Stimulated activated naive CD8-positive, alpha-beta T cell treated with anti-CD3 and anti-CD28 coated beads, Interleukin-15, amount 100 ng/mL, for 72 hours (primary cell): ENCODE data around the gene ARL15.
A peak's percentile ranks its signal among the peaks of the same experiment; 100 is the strongest.

Source experiments
- ATAC-seq: fragments of 150-1000 bp; cut with Tn5 transposase; 2 replicates; pipeline ENCODE4 v1.10.0; 2021; ENCODE audit warnings: mild to moderate bottlenecking, moderate library complexity
- DNase-seq, 2 donors: peaks; one replicate each; pipeline ENCODE4 v3.0.0; 2021 to 2022
- H3K27ac Mint-ChIP-seq, 2 donors: one replicate each; pipeline ENCODE4 v1.8.0; 2022; ENCODE audit warnings: mild to moderate bottlenecking in 2 of 2, mixed read lengths in 2 of 2, moderate library complexity in 2 of 2
- H3K27me3 Mint-ChIP-seq: one replicate; pipeline ENCODE4 v1.8.0; 2022; ENCODE audit warnings: mixed read lengths
- H3K4me1 Mint-ChIP-seq: one replicate; pipeline ENCODE4 v1.8.0; 2022; ENCODE audit warnings: mild to moderate bottlenecking, mixed read lengths
- H3K4me3 Mint-ChIP-seq, 2 donors: one replicate each; pipeline ENCODE4 v1.8.0; 2022; ENCODE audit warnings: mild to moderate bottlenecking in 2 of 2, mixed read lengths in 2 of 2, moderate library complexity in 1 of 2
- H3K9me3 Mint-ChIP-seq, 2 donors: one replicate each; pipeline ENCODE4 v1.8.0; 2022; ENCODE audit warnings: mixed read lengths in 2 of 2

ARL15 gene

DNA sequence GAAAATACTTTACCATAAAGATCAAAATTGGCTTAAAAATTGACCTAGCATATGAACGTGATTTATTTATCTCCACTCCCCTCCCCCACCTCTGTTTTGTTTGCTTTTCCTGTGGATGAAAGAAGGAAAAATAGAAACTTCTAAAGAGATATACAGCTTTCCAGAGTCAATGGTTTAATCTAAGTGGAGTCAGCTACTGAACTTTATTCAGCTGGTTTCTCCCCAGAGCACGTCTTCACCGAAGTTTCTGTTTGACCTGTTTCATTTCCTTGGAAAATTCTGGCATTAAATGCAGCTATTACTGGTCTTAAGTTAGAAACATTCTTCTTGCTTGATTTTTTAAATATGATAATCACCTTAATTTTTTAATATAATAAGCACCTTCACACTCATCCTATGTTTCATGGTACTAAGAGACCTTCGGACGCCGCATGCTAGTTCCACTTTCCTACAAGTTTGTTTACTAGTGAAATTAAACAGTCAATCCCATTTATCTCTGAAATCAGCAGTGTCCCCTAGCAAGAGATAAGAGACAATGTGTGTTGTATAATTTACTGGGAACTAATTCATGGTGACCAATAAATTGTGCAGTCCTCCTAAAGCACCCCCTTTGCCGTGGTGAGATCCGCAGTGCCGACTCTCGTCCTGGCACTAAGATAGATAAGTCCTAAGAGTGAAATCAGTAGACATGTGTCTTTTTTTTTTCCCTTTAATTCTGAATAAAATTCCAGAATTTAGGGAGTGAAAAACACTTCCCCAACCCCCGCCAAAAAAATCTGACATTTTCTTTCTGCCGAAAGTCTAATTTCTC, 89.9 kb downstream of the ARL15 start:
- no peaks in the 10 kb centered on the region for H3K9me3 Mint-ChIP-seq
- no peak overlapping the region for H3K4me3 Mint-ChIP-seq
- peaks cover 4% of the 10 kb centered on the region for H3K4me1 Mint-ChIP-seq
- ATAC-seq (no peak), DNase-seq (no peak)
- no peaks in the 10 kb centered on the region for H3K27me3 Mint-ChIP-seq
- H3K27ac Mint-ChIP-seq = no peak overlapping the region

- H3K4me1 Mint-ChIP-seq = peaks cover 4% of the 10 kb centered on the region
- no peaks in the 10 kb centered on the region for H3K9me3 Mint-ChIP-seq
- no peak overlapping the region for H3K27ac Mint-ChIP-seq
- DNase-seq = no peak
- H3K4me3 Mint-ChIP-seq = no peak overlapping the region
- ATAC-seq = peak; percentile 52
- H3K27me3 Mint-ChIP-seq = no peaks in the 10 kb centered on the region
Measured at GRCh38 chr5:54217826-54218503, 92.4 kb downstream of the ARL15 start.

- peaks cover 4% of the 10 kb centered on the region for H3K4me1 Mint-ChIP-seq
- no peaks in the 10 kb centered on the region for H3K9me3 Mint-ChIP-seq
- no peak overlapping the region for H3K4me3 Mint-ChIP-seq
- DNase-seq (no peak), ATAC-seq (no peak)
- no peak overlapping the region for H3K27ac Mint-ChIP-seq
- no peaks in the 10 kb centered on the region for H3K27me3 Mint-ChIP-seq
Measured at GRCh38 chr5:54215233-54215736, 95.1 kb downstream of the ARL15 start.

DNA sequence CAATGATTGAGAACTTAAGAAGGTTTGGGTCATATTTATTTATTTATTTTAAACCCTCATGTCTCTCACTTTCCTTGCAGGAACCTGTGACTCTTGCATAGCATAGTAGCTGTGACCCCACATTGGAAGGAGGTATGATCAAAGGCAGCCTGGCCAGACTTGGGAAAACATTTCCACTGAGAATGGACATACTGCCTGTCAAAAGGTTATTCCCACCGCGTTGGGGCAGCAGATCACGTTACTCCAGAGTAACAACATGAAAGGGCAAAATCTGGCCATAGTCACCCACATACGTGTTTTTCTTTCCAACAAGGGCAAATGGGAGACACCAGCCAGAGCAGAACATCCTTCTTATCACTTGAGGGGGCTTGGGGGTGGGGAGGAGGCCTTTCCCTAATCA, 95.7 kb downstream of the ARL15 start:
- Mint-ChIP-seq H3K4me3 (no peak overlapping the region), H3K4me1 (peaks cover 4% of the 10 kb centered on the region)

DNA sequence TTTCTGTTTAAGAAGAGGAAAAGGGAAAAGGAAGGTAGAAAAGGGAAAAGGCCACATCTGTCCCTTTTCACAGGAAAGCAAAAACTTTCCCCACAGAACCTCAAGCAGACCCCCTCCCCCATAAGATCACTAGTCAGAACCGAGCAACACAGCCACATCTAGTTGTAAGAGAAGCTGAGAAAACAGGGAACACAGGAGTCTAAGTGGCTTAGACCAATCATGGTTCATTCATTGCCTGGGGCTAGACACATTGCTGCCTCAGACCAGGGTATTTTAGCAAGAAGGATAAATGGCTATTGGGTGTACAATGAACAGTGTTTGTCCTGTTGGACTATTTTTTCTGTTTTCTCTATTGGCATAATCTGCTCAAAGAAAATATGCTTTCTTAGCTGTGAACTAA, 98.0 kb downstream of the ARL15 start:
- peaks cover 4% of the 10 kb centered on the region for H3K4me1 Mint-ChIP-seq
- no peaks in the 10 kb centered on the region for H3K27me3 Mint-ChIP-seq
- DNase-seq (no peak), ATAC-seq (no peak)
- H3K27ac Mint-ChIP-seq = peak overlapping the region in 1 of 2 donors; percentile 46
- no peak overlapping the region for H3K4me3 Mint-ChIP-seq
- H3K9me3 Mint-ChIP-seq = no peaks in the 10 kb centered on the region

More for the DNA sequence above, 95.7 kb downstream of the ARL15 start:
- H3K27me3 Mint-ChIP-seq = no peaks in the 10 kb centered on the region
- ATAC-seq = no peak
- H3K27ac Mint-ChIP-seq = no peak overlapping the region
- DNase-seq = no peak
- H3K9me3 Mint-ChIP-seq = no peaks in the 10 kb centered on the region

DNA sequence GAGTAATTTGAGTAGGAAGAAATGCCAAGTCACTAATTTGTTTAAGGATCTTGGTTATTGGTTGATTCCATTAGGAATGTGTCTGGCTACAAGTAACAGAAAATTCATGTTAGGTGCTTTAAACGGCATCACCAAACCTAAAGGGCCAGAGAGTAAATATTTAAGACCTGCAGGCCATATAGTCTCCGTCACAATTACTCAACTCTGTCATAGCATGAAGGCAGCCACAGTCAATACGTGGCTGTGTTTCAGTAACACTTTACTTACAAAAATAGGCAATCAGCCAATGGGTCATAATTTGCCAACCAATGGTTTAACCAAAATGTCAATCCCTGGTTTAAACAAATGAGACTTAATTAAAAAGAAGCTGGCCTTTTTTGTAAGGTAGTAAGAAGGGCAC, 98.5 kb downstream of the ARL15 start:
- Mint-ChIP-seq H3K9me3 (no peaks in the 10 kb centered on the region), H3K27ac (peak overlapping the region in 1 of 2 donors; percentile 46), H3K27me3 (no peaks in the 10 kb centered on the region), H3K4me3 (no peak overlapping the region), H3K4me1 (peaks cover 4% of the 10 kb centered on the region)
- ATAC-seq (no peak), DNase-seq (no peak)

DNA sequence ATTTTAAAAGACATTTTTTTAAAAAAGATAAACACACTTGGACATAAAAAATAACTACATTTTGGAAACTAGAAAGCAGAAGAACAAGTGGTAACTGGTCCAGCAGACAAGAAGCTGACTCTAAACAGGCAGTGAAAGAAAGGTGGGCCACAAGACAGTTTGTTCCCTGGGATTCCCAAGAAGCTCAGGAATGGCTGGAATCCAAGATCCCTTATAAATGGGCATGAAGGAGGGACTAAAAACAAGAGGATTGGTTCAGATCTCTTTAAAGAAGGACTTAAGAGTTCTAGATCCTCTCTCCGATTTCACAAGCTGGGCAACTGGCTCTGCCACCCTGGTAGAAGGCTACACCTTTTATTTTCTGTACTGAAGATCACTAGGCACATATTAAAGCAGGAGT, 102.8 kb downstream of the ARL15 start:
- ATAC-seq (no peak), DNase-seq (no peak)
- Mint-ChIP-seq H3K4me1 (no peaks in the 10 kb centered on the region), H3K4me3 (no peak overlapping the region), H3K9me3 (peaks cover 0 to 5% of the 10 kb centered on the region in 2 donors), H3K27ac (peak overlapping the region in 1 of 2 donors; percentile 30), H3K27me3 (no peaks in the 10 kb centered on the region)

DNA sequence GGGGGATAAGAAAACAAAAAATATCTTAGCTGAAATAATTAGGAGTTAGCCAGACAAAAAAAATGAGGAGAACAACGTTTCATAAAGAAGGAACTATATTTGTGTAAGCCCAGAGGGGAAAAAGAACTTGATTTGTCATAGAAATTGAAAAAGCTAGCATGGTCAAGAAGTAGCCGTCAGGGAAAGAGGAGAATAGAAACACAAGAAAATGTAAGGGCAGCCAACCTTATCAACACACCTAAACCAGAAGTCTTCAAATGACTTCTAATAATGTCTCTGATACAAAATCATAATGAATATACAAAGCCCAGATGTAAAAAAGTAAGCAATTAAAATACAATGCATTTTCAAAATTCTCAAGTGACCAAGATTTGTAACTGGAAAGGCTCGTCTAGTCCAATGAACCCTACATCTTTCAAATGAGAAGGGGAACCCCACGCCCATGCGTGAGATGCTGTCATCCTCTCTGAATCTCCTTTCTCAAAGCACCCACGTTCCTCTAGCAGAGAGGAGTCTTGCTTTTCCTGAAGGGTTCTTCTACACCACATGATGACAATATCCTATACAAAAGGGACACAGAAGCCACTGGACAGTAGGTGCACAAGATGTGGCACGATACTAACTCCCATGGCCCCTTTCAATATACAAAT, 103.7 kb downstream of the ARL15 start:
- ATAC-seq = no peak
- H3K27ac Mint-ChIP-seq = no peak overlapping the region
- H3K9me3 Mint-ChIP-seq = peaks cover 5 to 7% of the 10 kb centered on the region in 2 donors
- no peaks in the 10 kb centered on the region for H3K27me3 Mint-ChIP-seq
- DNase-seq = no peak
- H3K4me1 Mint-ChIP-seq = no peaks in the 10 kb centered on the region
- no peak overlapping the region for H3K4me3 Mint-ChIP-seq

GRCh38 chr5:54205918-54206317, 104.5 kb downstream of the ARL15 start:
- Mint-ChIP-seq H3K9me3 (peaks cover 13 to 14% of the 10 kb centered on the region in 2 donors), H3K27ac (peak overlapping the region in 1 of 2 donors; percentile 36), H3K4me3 (no peak overlapping the region), H3K4me1 (no peaks in the 10 kb centered on the region), H3K27me3 (no peaks in the 10 kb centered on the region)
- DNase-seq (no peak), ATAC-seq (no peak)

DNA sequence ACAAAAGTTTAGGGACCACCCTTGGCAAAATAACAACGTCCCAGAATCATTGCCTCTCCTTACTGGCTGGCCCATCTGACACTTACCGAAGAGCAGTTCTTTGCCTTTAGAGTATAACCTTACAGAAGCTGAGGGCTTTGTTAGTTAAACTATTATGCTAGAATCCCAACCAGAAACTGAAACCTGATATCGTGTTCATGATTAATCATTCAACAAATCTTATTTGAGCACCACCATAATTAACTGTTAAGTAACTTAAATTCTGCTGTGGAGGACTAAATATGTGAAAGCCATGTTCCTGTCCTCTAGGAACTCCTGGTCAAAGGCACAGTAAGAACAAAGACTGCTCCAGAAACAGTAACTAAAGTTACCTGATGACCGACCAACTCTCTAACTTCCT, 104.9 kb downstream of the ARL15 start:
- ATAC-seq (no peak), DNase-seq (no peak)
- Mint-ChIP-seq H3K27me3 (no peaks in the 10 kb centered on the region), H3K9me3 (peaks cover 14 to 16% of the 10 kb centered on the region in 2 donors), H3K27ac (no peak overlapping the region), H3K4me1 (no peaks in the 10 kb centered on the region), H3K4me3 (no peak overlapping the region)

GRCh38 chr5:54197018-54197417, 113.4 kb downstream of the ARL15 start:
- no peak overlapping the region for H3K27ac Mint-ChIP-seq
- H3K27me3 Mint-ChIP-seq = no peaks in the 10 kb centered on the region
- no peak for ATAC-seq
- peaks cover 1% of the 10 kb centered on the region for H3K4me1 Mint-ChIP-seq
- peaks cover 9 to 13% of the 10 kb centered on the region in 2 donors for H3K9me3 Mint-ChIP-seq
- no peak for DNase-seq
- no peak overlapping the region for H3K4me3 Mint-ChIP-seq

GRCh38 chr5:54195701-54196100, 114.7 kb downstream of the ARL15 start:
- Mint-ChIP-seq H3K27ac (no peak overlapping the region), H3K4me1 (peaks cover 7% of the 10 kb centered on the region), H3K4me3 (no peak overlapping the region), H3K27me3 (no peaks in the 10 kb centered on the region), H3K9me3 (no peaks in the 10 kb centered on the region)
- ATAC-seq (no peak), DNase-seq (no peak)

GRCh38 chr5:54194318-54194717, 116.1 kb downstream of the ARL15 start:
- DNase-seq (no peak), ATAC-seq (no peak)
- Mint-ChIP-seq H3K27me3 (no peaks in the 10 kb centered on the region), H3K4me3 (no peak overlapping the region), H3K4me1 (peaks cover 7% of the 10 kb centered on the region), H3K27ac (no peak overlapping the region), H3K9me3 (no peaks in the 10 kb centered on the region)

- H3K27ac Mint-ChIP-seq = no peak overlapping the region
Measured at GRCh38 chr5:54187694-54188093, 122.7 kb downstream of the ARL15 start.

DNA sequence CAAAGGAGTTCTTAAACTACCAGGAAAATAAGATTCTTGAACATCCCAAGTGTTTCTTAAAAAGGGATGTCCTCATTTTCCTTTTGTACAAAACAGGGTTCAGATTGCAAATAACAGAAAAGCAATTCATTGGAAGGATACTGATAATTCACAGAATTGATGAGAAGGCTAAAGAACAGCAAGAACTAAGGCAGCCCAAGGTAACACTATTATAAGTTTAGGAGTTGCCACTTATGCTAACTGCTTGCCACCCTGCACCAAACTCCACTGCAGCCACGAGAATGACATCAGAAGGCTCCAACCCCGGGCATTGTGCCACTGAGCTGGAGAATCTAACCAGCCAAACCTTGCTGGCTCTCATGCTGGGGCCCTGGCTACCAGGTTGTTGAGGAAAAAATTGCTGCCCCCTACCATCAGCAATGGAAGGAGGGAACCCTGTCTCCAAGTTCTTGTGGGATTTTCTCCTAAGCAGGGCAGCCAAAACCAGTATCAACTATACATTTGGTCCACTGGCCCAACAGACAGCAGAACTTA, 123.4 kb downstream of the ARL15 start:
- no peak overlapping the region for H3K27ac Mint-ChIP-seq

More at GRCh38 chr5:54187694-54188093, 122.7 kb downstream of the ARL15 start:
- Mint-ChIP-seq H3K4me1 (peaks cover 7% of the 10 kb centered on the region), H3K9me3 (peaks cover 0 to 11% of the 10 kb centered on the region in 2 donors), H3K27me3 (no peaks in the 10 kb centered on the region), H3K4me3 (no peak overlapping the region)
- ATAC-seq (no peak), DNase-seq (no peak)

More for the DNA sequence above, 123.4 kb downstream of the ARL15 start:
- H3K4me1 Mint-ChIP-seq = peaks cover 5% of the 10 kb centered on the region
- no peak overlapping the region for H3K4me3 Mint-ChIP-seq
- no peaks in the 10 kb centered on the region for H3K27me3 Mint-ChIP-seq
- ATAC-seq (no peak), DNase-seq (no peak)
- peaks cover 0 to 11% of the 10 kb centered on the region in 2 donors for H3K9me3 Mint-ChIP-seq
